PFSK-1 (cell line): ENCODE data around the gene CTNND2.

Experiments
- POLR2AphosphoS5 ChIP-seq: IDR thresholded peaks from 2 replicates; pipeline ENCODE4 v1.6.1; 2012; ENCODE audit warnings: low read depth, mild to moderate bottlenecking, control low read depth, low read length, moderate library complexity
- SIN3A ChIP-seq: IDR thresholded peaks from 2 replicates; pipeline ENCODE4 v1.6.1; 2012; ENCODE audit warnings: mild to moderate bottlenecking, low read length, moderate library complexity, borderline replicate concordance; ENCODE audit not compliant: insufficient read depth
- TAF1 ChIP-seq: IDR thresholded peaks from 2 replicates; pipeline ENCODE4 v1.6.1; 2012; ENCODE audit warnings: low read length, control low read depth, borderline replicate concordance; ENCODE audit not compliant: insufficient read depth

- TF ChIP-seq POLR2AphosphoS5 (no peak), TAF1 (no peak), SIN3A (no peak)
Measured at GRCh38 chr5:11394933-11395332, 509.3 kb downstream of the CTNND2 start.
